ENCODE data around the gene CPED1. TPM values are rescaled to one million over a fixed set of nuclear protein-coding genes. Genes with fewer than 3 reads are reported as not detected.

The CPED1 gene
- total and polyA plus RNA-seq, 2 experiments from 2014 or later, result 0.17 to 0.47 TPM

DNA sequence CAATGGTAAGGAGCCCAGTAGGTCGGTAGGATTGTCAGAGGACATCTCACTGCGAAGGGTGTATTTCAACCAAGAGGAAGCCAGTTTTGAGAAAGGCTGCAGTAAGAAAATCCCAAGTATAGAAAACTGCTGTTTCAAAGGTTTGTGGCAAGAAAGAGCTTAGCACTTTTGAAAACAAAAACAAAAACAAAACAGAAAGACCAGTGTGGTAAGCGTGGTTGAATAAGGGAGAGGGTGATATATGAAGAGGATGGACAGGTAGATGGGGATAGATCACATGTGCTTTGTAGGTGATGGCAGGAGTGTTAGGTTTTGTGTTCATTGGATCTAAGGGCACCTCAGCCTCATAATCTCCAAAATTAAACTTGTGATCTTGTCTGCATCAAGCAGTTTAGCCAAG, 198.7 kb downstream of the CPED1 start (continued):
- TF ChIP-seq CTCF (conservative IDR thresholded peaks at IDR 0.05; ENCODE audit: low read depth in 2 of 2) (no peak), EZH2phosphoT487 (IDR thresholded peaks at IDR 0.05; ENCODE audit: unreplicated experiment) (no peak)

- H3K79me2 ChIP-seq (replicated peaks; ENCODE audit: insufficient read depth), result no peaks in the 10 kb centered on the region
- Mint-ChIP-seq H3K27ac (no peak overlapping the region), H3K27me3 (ENCODE audit: insufficient read depth, low read depth, poor library complexity) (no peaks in the 10 kb centered on the region), H3K4me3 (no peak overlapping the region), H3K9me3 (no peaks in the 10 kb centered on the region), H3K4me1 (no peaks in the 10 kb centered on the region), H3K36me3 (ENCODE audit: low read depth) (no peaks in the 10 kb centered on the region)
- no peak overlapping the region for H3K4me2 ChIP-seq
- H3K27ac ChIP-seq (ENCODE audit: low read depth), result no peak overlapping the region
- ATAC-seq (no peak), DNase-seq (ENCODE audit: low spot score) (no peak)
- no peaks in the 10 kb centered on the region for H3K27me3 ChIP-seq (ENCODE audit: insufficient read depth)
- H3K9me2 ChIP-seq (ENCODE audit: insufficient read depth), result no peaks in the 10 kb centered on the region
- no peak for TF ChIP-seq ZNF331 (CRISPR knock-in tag; IDR thresholded peaks at IDR 0.05; ENCODE audit: low read depth)
- TF ChIP-seq EZH2phosphoT487 (IDR thresholded peaks at IDR 0.05; ENCODE audit: unreplicated experiment), result no peak
- TF ChIP-seq ZNF462 (CRISPR knock-in tag; IDR thresholded peaks at IDR 0.05), result no peak
- TF ChIP-seq ETS1 (IDR thresholded peaks at IDR 0.05), result no peak
- no peak for TF ChIP-seq CTCF (conservative IDR thresholded peaks at IDR 0.05; ENCODE audit: low read depth in 2 of 2)
- TF ChIP-seq POLR2AphosphoS5 (IDR thresholded peaks at IDR 0.05; ENCODE audit: low read depth), result no peak
- TF ChIP-seq CREB1 (CRISPR knock-in tag; IDR thresholded peaks at IDR 0.05; ENCODE audit: low read depth), result no peak
- no peak for TF ChIP-seq ZNF114 (CRISPR knock-in tag; IDR thresholded peaks at IDR 0.05)
- no peak for TF ChIP-seq REST (IDR thresholded peaks at IDR 0.05; ENCODE audit: unreplicated experiment)
- H3K4me1 ChIP-seq (ENCODE audit: insufficient read depth), result no peaks in the 10 kb centered on the region
- H3K36me3 ChIP-seq (ENCODE audit: insufficient read depth), result no peaks in the 10 kb centered on the region
- 0 out of 2 replicates have a peak overlapping the region, but pooled peaks have one; percentile 61 for H2AFZ ChIP-seq
- no peaks in the 10 kb centered on the region for H3F3A ChIP-seq (replicated peaks; ENCODE audit: low read depth)
- no peak overlapping the region for H3K4me3 ChIP-seq
- H4K20me1 ChIP-seq (replicated peaks; ENCODE audit: insufficient read depth), result no peaks in the 10 kb centered on the region
Observed at GRCh38 chr7:121187676-121188075, 199.2 kb downstream of the CPED1 start.

Measured in GM23338 (cell line).